GM12891 (cell line): ENCODE data around the gene GLT8D1.
"Not testable (repeated sequence)": the region's sequence is repeated elsewhere in the genome, so short reads cannot be mapped to it uniquely, and the experiment has no call there.

Experiments used
- DNase-seq: peaks from one replicate; pipeline ENCODE4 v3.0.0; 2011; ENCODE audit warnings: low spot score; ENCODE audit not compliant: insufficient read length
- FAIRE-seq: peaks from 2 replicates; lab custom pipeline; 2011; peaks lifted over from hg19 to GRCh38; lab: Jason Lieb, UNC
- PAX5 ChIP-seq: IDR thresholded peaks from 2 replicates; pipeline ENCODE4 v1.6.1; 2011; ENCODE audit warnings: low read length, moderate library complexity, mild to moderate bottlenecking; ENCODE audit not compliant: insufficient read depth, severe bottlenecking
- POLR2A ChIP-seq: IDR thresholded peaks from 2 replicates; pipeline ENCODE4 v1.6.1; 2011; ENCODE audit warnings: low read depth, low read length, control low read depth
- POLR2AphosphoS5 ChIP-seq: IDR thresholded peaks from 2 replicates; pipeline ENCODE4 v1.6.1; 2011; ENCODE audit warnings: low read depth, low read length, control low read depth
- POU2F2 ChIP-seq: IDR thresholded peaks from 2 replicates; pipeline ENCODE4 v1.6.1; 2011; ENCODE audit warnings: low read depth, mild to moderate bottlenecking, control low read depth, low read length, moderate library complexity
- SPI1 ChIP-seq: IDR thresholded peaks from 2 replicates; pipeline ENCODE4 v1.6.1; 2011; ENCODE audit warnings: low read depth, low read length, control low read depth
- TAF1 ChIP-seq: IDR thresholded peaks from 2 replicates; pipeline ENCODE4 v1.6.1; 2011; ENCODE audit warnings: low read depth, low read length, control low read depth

GLT8D1 gene

DNA sequence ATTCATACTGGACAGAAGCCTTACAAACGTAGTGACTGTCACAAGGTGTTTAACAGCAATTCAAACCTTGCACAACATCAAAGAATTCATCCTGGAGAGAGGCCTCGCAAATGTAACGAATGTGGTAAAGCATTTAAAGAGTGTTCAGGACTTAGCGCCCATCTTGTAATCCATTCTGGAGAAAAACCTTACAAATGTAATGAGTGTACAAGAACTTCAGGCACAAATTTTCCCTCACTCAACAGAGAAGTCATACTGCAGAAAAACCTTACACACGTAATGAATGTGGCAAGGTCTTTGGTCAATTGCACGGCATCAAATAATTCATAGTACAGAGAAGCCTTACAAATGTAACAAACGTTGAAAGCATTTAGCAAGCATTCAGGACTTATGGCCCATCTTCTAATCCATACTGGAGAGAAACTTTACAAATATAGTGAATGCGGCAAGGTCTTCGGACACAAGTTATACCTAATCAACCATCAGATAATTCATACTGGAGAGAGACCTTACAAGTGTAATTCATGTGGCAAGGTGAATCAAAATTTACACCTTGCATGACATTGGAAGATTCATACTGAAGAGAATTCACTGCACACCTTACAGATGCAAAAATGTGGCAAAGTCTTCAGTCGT, 27.8 kb upstream of the GLT8D1 start:
- peak; percentile 69 for FAIRE-seq
- no peak for DNase-seq
- TF ChIP-seq POU2F2 (no peak), SPI1 (no peak), POLR2AphosphoS5 (no peak), PAX5 (no peak), TAF1 (no peak)

DNA sequence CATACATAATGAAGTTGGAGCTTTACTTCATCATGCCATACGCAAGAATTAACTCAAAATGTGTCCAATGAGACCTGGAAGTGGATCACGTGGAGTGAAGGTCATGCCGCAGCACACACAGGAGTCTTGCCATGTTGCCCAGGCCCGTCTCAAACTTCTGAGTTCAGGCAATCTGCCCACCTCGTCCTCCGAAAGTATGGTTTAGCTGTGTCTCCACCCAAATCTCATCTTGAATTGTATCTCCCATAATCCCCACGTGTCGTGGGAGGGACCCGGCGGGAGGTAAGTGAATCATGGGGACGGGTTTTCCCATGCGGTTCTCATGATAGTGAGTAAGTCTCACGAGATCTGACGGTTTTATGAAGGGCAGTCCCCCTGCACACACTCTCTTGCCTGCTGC, 26.0 kb upstream of the GLT8D1 start:
- no peak for DNase-seq
- FAIRE-seq: no peak
- TF ChIP-seq SPI1 (no peak), TAF1 (no peak), PAX5 (no peak), POLR2AphosphoS5 (no peak), POU2F2 (no peak), POLR2A (no peak)

DNA sequence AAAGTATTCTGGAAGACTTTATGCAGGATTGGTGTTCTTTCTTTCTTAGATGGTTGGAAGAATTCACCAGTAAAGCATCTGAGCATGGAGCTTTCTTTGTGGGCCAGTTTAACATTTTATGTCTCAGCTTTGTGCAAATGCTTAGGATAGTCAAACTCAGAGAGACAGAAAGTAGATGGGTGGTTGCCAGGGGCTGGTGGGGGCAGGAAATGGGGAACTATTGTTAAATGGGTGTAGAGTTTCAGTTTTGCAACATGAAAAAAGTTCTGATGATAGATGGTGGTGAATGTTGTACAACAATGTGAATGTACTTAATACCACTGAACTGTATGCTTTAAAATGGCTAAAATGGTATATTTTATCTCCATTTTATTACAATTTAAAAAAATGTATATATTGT, 25.1 kb upstream of the GLT8D1 start:
- DNase-seq (no peak), FAIRE-seq (no peak)
- no peak for TF ChIP-seq SPI1
- TF ChIP-seq PAX5: no peak
- TF ChIP-seq POLR2AphosphoS5: no peak
- no peak for TF ChIP-seq TAF1
- no peak for TF ChIP-seq POLR2A
- TF ChIP-seq POU2F2: no peak

DNA sequence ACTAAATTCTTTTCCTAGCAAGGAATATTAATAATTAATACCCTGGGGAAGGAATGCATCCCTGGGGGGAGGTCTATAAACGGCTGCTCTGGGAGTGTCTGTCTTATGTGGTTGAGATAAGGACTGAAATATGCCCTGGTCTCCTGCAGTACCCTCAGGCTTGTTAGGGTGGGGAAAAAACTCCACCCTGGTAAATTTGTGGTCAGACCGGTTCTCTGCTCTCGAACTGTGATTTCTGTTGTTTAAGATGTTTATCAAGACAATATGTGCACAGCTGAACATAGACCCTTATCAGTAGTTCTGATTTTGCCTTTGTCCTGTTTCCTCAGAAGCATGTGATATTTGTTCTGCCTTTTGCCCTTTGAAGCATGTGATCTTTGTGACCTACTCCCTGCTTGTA, 23.2 kb upstream of the GLT8D1 start:
- not testable (repeated sequence) for FAIRE-seq, DNase-seq

DNA sequence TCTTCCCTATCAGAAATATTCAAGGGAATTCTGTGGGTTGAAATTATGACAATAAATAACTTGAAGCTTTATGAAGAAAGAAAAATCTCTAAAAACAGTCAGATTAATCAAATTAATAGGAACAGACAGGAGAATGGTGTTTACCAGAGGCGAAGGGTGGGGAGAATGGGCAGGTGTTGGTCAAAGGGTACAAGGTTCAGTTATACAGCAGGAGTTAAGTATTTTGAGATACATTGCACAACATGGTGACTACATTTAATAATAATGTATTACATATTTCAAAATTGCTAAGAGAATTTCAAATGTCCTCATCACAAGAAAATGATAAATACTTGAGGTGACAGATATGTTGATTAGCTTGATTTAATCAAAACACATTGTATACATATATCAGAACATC, 18.9 kb upstream of the GLT8D1 start:
- DNase-seq: no peak
- FAIRE-seq: no peak
- TF ChIP-seq POLR2A (no peak), POU2F2 (no peak), POLR2AphosphoS5 (no peak), TAF1 (no peak), PAX5 (no peak), SPI1 (no peak)

DNA sequence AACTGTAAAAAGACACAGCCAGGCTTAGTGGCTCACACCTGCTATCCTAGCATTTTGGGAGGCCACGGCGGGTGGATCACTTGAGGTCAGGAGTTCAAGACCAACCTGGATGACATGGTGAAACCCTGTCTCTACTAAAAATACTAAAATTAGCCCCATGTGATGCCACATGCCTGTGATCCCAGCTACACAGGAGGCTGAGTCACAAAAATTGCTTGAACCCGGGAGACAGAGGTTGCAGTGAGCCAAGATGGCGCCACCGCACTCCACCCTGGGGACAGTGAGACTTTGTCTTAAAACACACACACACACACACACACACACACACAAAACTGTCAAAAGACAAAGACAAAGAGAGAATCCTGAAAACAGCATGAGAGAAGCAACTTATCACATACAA, 18.3 kb upstream of the GLT8D1 start:
- FAIRE-seq (no peak), DNase-seq (no peak)
- TF ChIP-seq POLR2AphosphoS5 (no peak), POU2F2 (no peak)

DNA sequence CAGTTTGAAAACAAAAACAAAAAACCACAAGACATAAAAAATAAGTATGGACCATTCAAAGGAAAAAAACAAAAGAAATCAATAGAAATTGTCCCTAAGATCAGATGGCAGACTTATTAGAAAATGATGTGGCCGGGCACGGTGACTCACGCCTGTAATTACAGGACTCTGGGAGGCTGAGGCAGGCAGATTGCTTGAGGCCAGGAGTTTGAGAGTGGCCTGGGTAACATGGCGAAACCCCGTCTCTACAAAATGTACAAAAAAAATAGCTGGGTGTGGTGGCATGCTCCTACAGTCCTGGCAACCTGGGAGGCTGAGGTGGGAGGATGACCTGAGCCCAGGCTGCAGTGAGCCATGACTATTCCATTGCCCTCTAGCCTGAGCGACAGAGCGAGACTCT, 16.9 kb upstream of the GLT8D1 start:
- TF ChIP-seq POLR2A (no peak), PAX5 (no peak), POU2F2 (no peak)
- FAIRE-seq: peak; percentile 61
- DNase-seq: no peak

DNA sequence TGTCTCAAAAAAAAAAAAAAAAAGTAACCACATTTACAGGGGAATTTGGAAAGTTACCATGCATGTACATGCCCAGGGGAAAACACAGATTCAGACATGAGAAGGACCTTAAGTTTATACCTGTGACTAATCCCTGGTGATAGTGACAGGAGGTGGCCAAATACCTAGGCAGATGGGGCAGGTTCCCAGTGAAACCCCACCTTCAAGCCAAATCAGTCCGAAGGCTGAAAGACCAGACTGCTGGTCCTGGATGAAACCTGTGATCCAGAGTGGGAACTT, 16.1 kb upstream of the GLT8D1 start:
- DNase-seq (no peak), FAIRE-seq (no peak)
- TF ChIP-seq POLR2A (no peak), TAF1 (no peak)

DNA sequence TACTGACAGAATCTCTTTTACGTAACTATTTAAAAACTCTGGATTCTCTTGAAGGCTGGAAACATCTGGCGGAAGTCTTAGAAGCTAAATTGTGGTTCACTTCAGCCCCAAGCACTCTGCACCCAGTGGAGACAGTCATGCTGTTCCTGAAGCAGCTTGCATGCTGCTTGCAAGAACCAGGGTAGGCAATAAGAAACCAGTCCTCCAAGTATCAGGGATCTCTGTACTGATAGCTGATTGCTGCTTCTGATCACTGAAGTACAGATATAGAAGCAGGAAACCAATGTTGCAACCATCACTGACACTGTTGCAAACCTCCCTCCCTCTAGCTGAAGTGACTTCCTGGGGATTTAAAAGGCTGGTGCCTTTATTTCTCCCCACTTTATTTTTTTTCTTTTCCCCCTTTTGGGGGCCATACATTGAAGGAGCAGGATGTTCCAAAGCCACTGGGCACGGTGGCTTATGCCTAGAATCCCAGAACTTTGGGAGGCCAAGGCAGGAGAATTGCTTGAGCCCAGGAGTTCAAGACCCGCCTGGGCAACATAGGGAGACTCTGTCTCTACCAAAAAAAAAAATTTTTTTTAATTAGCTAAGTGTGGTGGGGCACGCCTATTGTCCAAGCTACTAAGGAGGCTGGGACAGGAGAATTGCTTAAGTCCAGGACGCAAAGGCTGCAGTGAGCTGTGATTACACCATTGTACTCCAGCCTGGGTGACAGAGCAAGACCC, 15.6 kb upstream of the GLT8D1 start:
- FAIRE-seq (peak; percentile 96), DNase-seq (peak; percentile 25)
- no peak for TF ChIP-seq TAF1
- no peak for TF ChIP-seq SPI1
- no peak for TF ChIP-seq POU2F2
- no peak for TF ChIP-seq PAX5
- TF ChIP-seq POLR2A: no peak

DNA sequence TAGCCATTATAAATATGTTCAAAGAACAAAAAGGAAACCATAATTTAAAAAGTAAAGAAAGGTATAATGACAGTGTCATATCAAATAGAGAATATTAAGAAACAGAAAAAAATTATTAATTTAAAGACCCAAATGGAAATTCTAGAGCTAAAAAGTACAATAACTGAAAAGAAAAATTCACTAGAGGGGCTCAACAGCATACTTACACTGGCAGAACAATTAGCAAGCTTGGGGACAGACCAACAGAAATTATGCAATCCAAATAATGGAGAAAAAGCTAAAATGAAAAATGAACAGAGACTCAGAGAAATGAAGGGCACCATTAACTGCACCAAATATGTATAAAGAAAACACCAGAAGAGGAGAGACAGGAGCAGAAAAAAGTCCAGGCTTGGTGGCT, 14.0 kb upstream of the GLT8D1 start:
- TF ChIP-seq TAF1 (no peak), PAX5 (no peak)
- FAIRE-seq: no peak

DNA sequence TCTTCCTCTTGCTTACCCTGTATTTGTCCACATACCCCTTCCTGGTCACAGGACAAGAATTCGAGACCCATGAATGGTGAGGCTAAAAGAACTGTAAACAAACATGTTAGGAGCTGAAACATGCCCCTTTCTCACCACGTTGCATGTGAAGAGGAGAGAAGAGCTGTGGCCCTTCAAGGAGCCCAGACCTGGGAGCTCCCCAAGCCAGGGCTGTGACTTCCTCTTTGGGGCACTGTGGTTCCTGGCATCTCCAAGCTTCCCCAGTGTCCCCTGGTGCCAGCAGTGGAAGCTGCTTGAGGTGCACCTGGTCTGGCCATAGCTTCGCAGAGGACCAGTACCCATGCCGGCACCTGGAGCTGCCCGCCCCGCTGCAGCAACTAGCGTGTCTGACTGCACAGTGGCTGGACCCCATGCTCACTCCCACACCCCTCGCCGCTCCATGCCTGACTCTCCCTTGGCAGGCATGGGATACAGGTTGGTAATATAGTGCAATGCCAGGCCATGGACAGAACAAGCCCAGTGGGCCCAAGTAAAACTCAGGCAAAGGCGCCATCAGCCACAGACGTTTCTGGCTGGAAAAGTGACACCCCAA, 10.2 kb upstream of the GLT8D1 start:
- TF ChIP-seq PAX5: no peak
- no peak for TF ChIP-seq POLR2A
- no peak for TF ChIP-seq POLR2AphosphoS5
- no peak for TF ChIP-seq SPI1
- TF ChIP-seq POU2F2: no peak
- DNase-seq: no peak
- no peak for FAIRE-seq

More for the DNA sequence above, 14.0 kb upstream of the GLT8D1 start:
- no peak for DNase-seq
